Upper lobe of left lung (tissue), 6 donors: ENCODE results near the gene TTC4. TPM values are rescaled to one million over a fixed set of nuclear protein-coding genes. Genes with fewer than 3 reads are reported as not detected.

Source experiments
- ATAC-seq, 2 donors: fragments of 200-7000 bp; cut with Tn5 transposase; one replicate each; pipeline ENCODE4 v1.9.1; 2022; ENCODE audit warnings: mild to moderate bottlenecking in 2 of 2, moderate library complexity in 2 of 2; ENCODE audit not compliant: low FRiP score in 2 of 2
- DNase-seq, 2 donors: peaks; one replicate each; pipeline ENCODE4 v3.0.0-alpha.2; 2019 to 2020
- H3K27ac ChIP-seq, 4 donors: fragments of 200-600 bp; sonication (generic); one replicate each; pipeline ENCODE4 v1.5.1; 2016 to 2019
- H3K27me3 ChIP-seq, 4 donors: fragments of 200-600 bp; sonication (generic); one replicate each; pipeline ENCODE4 v1.5.1; 2017 to 2019
- H3K36me3 ChIP-seq, 4 donors: fragments of 200-600 bp; sonication (generic); one replicate each; pipeline ENCODE4 v1.5.1; 2016 to 2019
- H3K4me1 ChIP-seq, 4 donors: fragments of 200-600 bp; sonication (generic); one replicate each; pipeline ENCODE4 v1.5.1; 2018 to 2019
- H3K4me3 ChIP-seq, 4 donors: fragments of 200-600 bp; sonication (generic); one replicate each; pipeline ENCODE4 v1.5.1; 2017 to 2019; ENCODE audit warnings: mild to moderate bottlenecking in 2 of 4, moderate library complexity in 1 of 4
- H3K9me3 ChIP-seq, 4 donors: fragments of 200-600 bp; sonication (generic); one replicate each; pipeline ENCODE4 v1.5.1; 2018 to 2019
- EP300 ChIP-seq, 4 donors: sonication (generic); formaldehyde crosslinking; IDR thresholded peaks; one replicate each; pipeline ENCODE4 v1.5.1; 2017; ENCODE audit warnings: antibody characterized with exemption in 4 of 4, control low read depth in 2 of 4
- POLR2A ChIP-seq, 4 donors: fragments of 450-650 bp; IDR thresholded peaks; one replicate each; pipeline ENCODE4 v1.5.1; 2016 to 2017; ENCODE audit warnings: antibody characterized with exemption in 4 of 4, mild to moderate bottlenecking in 2 of 4
- POLR2AphosphoS5 ChIP-seq, 2 donors: sonication (generic); formaldehyde crosslinking; IDR thresholded peaks; one replicate each; pipeline ENCODE4 v1.5.1; 2017; ENCODE audit warnings: antibody characterized with exemption in 2 of 2
- WGBS, 2 donors: methylation state at CpG; one replicate each; pipeline ENCODE4 v1.1.5; 2017 to 2018; 5-methylcytosine and 5-hydroxymethylcytosine counted together
- total RNA-seq, 6 donors: library from RNA; depleted of rRNA in 4 of 6; stranded (reverse); fragments of >200 nt in 4 of 6; gene quantifications; one replicate each; pipeline versions ENCODE4 v1.1.0 to v1.2.1, GENCODE V29; 2016 to 2021
- TF ChIP-seq, protein P1 (sequence below), 6 experiments: fragments of 450-650 bp in 4 of 6; fragments of 200-600 bp in 2 of 6; sonication (generic) in 2 of 6; IDR thresholded peaks; one replicate each; pipeline ENCODE4 v1.5.1; 2016 to 2019; ENCODE audit warnings: antibody characterized with exemption in 6 of 6
- donor health status: DM: no; HTN: no; CAD: no; lungs with moderate emphysema.
- donor health status: DM: no; HTN: yes; CAD: no; lungs with severe emphysema.

TTC4 gene
- total RNA-seq, 6 donors from 2014 or later, result 6.1 to 28.1 (median 17.0) TPM

DNA sequence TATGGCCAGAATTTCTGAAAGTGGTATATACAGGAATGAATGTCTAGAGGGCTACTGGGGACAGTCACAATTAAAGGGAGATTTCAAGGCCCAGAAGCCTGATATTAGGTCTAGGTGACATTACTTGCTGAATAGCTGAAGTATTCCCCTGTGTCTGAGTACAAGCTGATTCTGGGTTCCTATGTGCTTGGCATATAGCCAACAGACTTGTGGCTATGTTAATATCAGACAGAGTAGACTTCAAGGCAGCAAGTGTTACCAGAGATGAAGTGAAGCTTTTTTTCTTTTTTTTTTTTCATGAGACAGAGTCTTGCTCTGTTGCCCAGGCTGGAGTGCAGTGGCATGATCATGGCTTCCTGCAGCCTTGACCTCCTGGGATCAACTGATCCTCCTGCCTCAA is 8.3 kb downstream of the TTC4 start:
- no peak overlapping the region for H3K4me3 ChIP-seq
- no peak for DNase-seq
- H3K36me3 ChIP-seq, result peaks cover 6 to 94% (median 53%) of the 10 kb centered on the region in 4 donors
- H3K27ac ChIP-seq, result no peak overlapping the region
- no peaks in the 10 kb centered on the region for H3K27me3 ChIP-seq
- no peak for TF ChIP-seq EP300 (IDR thresholded peaks at IDR 0.05)
- TF ChIP-seq POLR2AphosphoS5 (IDR thresholded peaks at IDR 0.05), result no peak
- TF ChIP-seq, protein P1, sequence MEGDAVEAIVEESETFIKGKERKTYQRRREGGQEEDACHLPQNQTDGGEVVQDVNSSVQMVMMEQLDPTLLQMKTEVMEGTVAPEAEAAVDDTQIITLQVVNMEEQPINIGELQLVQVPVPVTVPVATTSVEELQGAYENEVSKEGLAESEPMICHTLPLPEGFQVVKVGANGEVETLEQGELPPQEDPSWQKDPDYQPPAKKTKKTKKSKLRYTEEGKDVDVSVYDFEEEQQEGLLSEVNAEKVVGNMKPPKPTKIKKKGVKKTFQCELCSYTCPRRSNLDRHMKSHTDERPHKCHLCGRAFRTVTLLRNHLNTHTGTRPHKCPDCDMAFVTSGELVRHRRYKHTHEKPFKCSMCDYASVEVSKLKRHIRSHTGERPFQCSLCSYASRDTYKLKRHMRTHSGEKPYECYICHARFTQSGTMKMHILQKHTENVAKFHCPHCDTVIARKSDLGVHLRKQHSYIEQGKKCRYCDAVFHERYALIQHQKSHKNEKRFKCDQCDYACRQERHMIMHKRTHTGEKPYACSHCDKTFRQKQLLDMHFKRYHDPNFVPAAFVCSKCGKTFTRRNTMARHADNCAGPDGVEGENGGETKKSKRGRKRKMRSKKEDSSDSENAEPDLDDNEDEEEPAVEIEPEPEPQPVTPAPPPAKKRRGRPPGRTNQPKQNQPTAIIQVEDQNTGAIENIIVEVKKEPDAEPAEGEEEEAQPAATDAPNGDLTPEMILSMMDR (IDR thresholded peaks at IDR 0.05), result no peak
- no peak for TF ChIP-seq POLR2A (IDR thresholded peaks at IDR 0.05)
- no peaks in the 10 kb centered on the region for H3K4me1 ChIP-seq
- no peaks in the 10 kb centered on the region for H3K9me3 ChIP-seq
- no peak for ATAC-seq

DNA sequence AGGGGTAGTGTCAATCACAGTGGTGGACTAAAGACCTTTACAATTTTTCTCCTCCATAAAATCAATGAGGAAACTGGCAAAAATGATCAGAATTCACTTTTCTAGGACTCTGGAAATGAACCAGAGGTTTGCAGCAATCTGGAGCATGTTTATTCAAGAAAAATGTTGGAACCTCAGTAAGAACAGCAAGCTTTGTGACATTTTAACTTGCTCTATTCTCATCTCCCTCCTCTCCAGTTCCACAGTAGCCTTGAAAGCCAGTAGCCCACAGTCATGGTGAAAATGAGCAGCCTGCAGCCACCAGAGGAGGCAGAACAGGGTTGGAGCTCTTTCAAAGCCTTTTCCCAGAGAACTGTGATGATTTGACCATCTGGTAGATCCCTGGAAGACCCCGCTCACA is 9.1 kb downstream of the TTC4 start:
- Histone ChIP-seq H3K9me3 (no peaks in the 10 kb centered on the region), H3K4me3 (no peak overlapping the region), H3K4me1 (no peaks in the 10 kb centered on the region), H3K36me3 (peaks cover 6 to 93% (median 53%) of the 10 kb centered on the region in 4 donors), H3K27ac (no peak overlapping the region), H3K27me3 (no peaks in the 10 kb centered on the region)
- no peak for DNase-seq
- ATAC-seq, result no peak
- WGBS, 2 donors, result 89 to 95% methylated on average over 1 of the region's 1 CpG
- TF ChIP-seq POLR2A (IDR thresholded peaks at IDR 0.05) (no peak), POLR2AphosphoS5 (IDR thresholded peaks at IDR 0.05) (no peak), EP300 (IDR thresholded peaks at IDR 0.05) (no peak)
- TF ChIP-seq, protein P1 (IDR thresholded peaks at IDR 0.05), result no peak

DNA sequence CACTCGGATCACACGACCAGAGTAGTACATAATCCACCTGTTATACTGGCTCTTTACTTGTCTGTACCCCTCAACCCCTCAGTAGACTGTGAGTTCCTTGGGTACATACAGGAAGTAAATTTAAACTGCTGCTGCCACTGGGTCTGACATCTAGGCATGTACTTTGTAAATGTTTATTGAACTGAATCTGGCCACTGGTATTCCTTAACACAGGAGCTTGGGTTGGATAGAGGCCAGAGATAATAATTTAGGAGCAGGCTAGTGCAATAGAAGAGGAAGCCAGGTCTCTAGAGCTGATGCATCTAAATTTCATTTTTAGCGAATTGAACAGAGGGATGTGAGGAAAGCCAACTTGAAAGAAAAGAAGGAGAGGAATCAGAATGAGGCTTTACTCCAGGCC is 12.4 kb downstream of the TTC4 start:
- no peaks in the 10 kb centered on the region for H3K27me3 ChIP-seq
- H3K4me3 ChIP-seq, result no peak overlapping the region
- H3K9me3 ChIP-seq, result no peaks in the 10 kb centered on the region
- DNase-seq (no peak), ATAC-seq (no peak)
- no peak overlapping the region for H3K27ac ChIP-seq
- TF ChIP-seq EP300 (IDR thresholded peaks at IDR 0.05), result no peak
- no peak for TF ChIP-seq POLR2AphosphoS5 (IDR thresholded peaks at IDR 0.05)
- TF ChIP-seq, protein P1 (IDR thresholded peaks at IDR 0.05), result no peak
- TF ChIP-seq POLR2A (IDR thresholded peaks at IDR 0.05), result no peak
- peaks cover 12 to 95% (median 54%) of the 10 kb centered on the region in 4 donors for H3K36me3 ChIP-seq
- H3K4me1 ChIP-seq, result no peaks in the 10 kb centered on the region
- 84 to 91% methylated on average over 3 of the region's 3 CpGs for WGBS, 2 donors

DNA sequence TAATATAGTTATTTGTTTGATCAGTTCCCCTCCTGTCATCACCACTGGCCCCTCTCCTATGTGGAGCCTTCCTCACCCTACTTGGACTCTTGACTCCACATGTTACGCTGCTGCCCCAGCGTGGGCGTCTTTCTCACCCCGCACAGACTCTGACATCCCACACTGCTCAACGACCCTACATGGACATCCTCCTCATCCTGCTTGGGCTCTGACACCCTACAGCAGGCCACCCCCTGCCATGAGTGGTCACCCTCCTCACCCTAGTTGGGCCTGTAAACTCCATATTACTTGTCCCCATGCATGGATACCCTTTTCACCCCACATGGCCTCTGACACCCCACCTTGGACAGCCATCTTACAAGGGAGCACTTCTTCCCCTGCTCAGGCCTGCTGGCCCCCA is 21.0 kb downstream of the TTC4 start:
- Histone ChIP-seq H3K4me3 (no peak overlapping the region), H3K4me1 (no peaks in the 10 kb centered on the region), H3K27ac (no peak overlapping the region), H3K27me3 (no peaks in the 10 kb centered on the region), H3K36me3 (peaks cover 10 to 95% (median 80%) of the 10 kb centered on the region in 4 donors), H3K9me3 (no peaks in the 10 kb centered on the region)
- ATAC-seq (peak in 1 of 2 donors; percentile 46), DNase-seq (no peak)
- TF ChIP-seq EP300 (IDR thresholded peaks at IDR 0.05) (no peak), POLR2A (IDR thresholded peaks at IDR 0.05) (no peak), POLR2AphosphoS5 (IDR thresholded peaks at IDR 0.05) (no peak)
- TF ChIP-seq, protein P1 (IDR thresholded peaks at IDR 0.05), result no peak
- 93 to 97% methylated on average over 5 of the region's 5 CpGs for WGBS, 2 donors

DNA sequence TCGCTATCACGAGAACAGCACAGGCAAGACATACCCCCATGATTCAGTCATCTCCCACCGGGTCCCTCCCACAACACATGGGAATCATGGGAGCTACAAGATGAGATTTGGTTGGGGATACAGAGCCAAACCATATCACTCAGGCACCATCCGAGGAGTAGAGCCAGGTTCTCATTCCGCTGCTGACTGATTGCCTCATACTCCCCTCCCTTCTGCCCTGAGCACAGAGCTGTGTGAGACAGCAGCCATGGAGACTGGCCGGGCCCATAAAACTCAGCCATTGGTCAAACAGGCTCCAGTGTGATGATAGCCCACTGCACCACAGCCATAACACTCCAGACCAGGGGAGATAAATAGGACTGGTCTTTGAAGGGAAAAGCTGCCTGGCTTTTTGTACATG is 22.6 kb downstream of the TTC4 start:
- TF ChIP-seq EP300 (IDR thresholded peaks at IDR 0.05) (no peak), POLR2AphosphoS5 (IDR thresholded peaks at IDR 0.05) (no peak), POLR2A (IDR thresholded peaks at IDR 0.05) (no peak)
- TF ChIP-seq, protein P1 (IDR thresholded peaks at IDR 0.05), result no peak
- Histone ChIP-seq H3K27ac (no peak overlapping the region), H3K36me3 (peaks cover 13 to 95% (median 73%) of the 10 kb centered on the region in 4 donors), H3K9me3 (no peaks in the 10 kb centered on the region), H3K4me3 (no peak overlapping the region), H3K27me3 (no peaks in the 10 kb centered on the region), H3K4me1 (no peaks in the 10 kb centered on the region)
- 93 to 98% methylated on average over 4 to 6 of the region's 6 CpGs for WGBS, 2 donors
- no peak for ATAC-seq
- no peak for DNase-seq
